Endothelial cell of umbilical vein (primary cell): ENCODE data around the gene WBP1L. TPM values are rescaled to one million over a fixed set of nuclear protein-coding genes. Genes with fewer than 3 reads are reported as not detected.
"Not testable (repeated sequence)": the region's sequence is repeated elsewhere in the genome, so short reads cannot be mapped to it uniquely, and the experiment has no call there.

Experiments
- BruUV-seq: library from RNA; stranded (reverse); fragments of 400-500 nt; replicated peaks from 2 replicates; lab custom pipeline; 2021; lab: Mats Ljungman, UMichigan
- CTCF ChIA-PET: fragments of 300-600, 350-600 bp; sonication (Branson Sonifier 250); formaldehyde crosslinking; loops from one replicate; lab custom pipeline; 2021; ENCODE audit warnings: antibody characterized with exemption, inconsistent platforms; lab: Charles Lee
- POLR2A ChIA-PET: fragments of 300-600, 350-600 bp; sonication (Branson Sonifier 250); formaldehyde crosslinking; loops from one replicate; lab custom pipeline; 2021; ENCODE audit warnings: antibody characterized with exemption, inconsistent platforms; lab: Charles Lee
- DNase-seq: peaks from one replicate; pipeline ENCODE4 v3.0.0-alpha.2; 2011; ENCODE audit warnings: low read depth, low spot score
- FAIRE-seq: peaks from 2 replicates; lab custom pipeline; 2011; peaks lifted over from hg19 to GRCh38; lab: Jason Lieb, UNC
- H2AFZ ChIP-seq: 2 replicates; pipeline ENCODE4 v1.6.0; 2012; ENCODE audit warnings: low read depth, low read length, control low read depth, inconsistent platforms
- H3K27ac ChIP-seq: 2 replicates; pipeline ENCODE4 v1.5.1; 2011; ENCODE audit warnings: low read depth, mild to moderate bottlenecking, control low read depth, low read length, moderate library complexity; ENCODE audit not compliant: insufficient read depth
- H3K27me3 ChIP-seq, 2 experiments: 2 replicates each; pipeline versions ENCODE4 v1.6.0 to v1.6.1; 2011; ENCODE audit warnings: low read length in 2 of 2, mixed read lengths in 1 of 2; ENCODE audit not compliant: control insufficient read depth in 2 of 2, insufficient read depth in 2 of 2
- H3K36me3 ChIP-seq, 2 experiments: 2 replicates in 1 of 2; 3 replicates in 1 of 2; pipeline ENCODE4 v1.5.1; 2011; ENCODE audit warnings: low read length in 2 of 2, mild to moderate bottlenecking in 1 of 2, moderate library complexity in 1 of 2; ENCODE audit not compliant: control insufficient read depth in 2 of 2, insufficient read depth in 2 of 2; ENCODE audit errors: extremely low read depth in 1 of 2
- H3K4me1 ChIP-seq: 3 replicates; pipeline ENCODE4 v1.5.1; 2011; ENCODE audit warnings: mild to moderate bottlenecking, low read length; ENCODE audit not compliant: control insufficient read depth, insufficient read depth; ENCODE audit errors: extremely low read depth
- H3K4me2 ChIP-seq: 2 replicates; pipeline ENCODE4 v1.6.1; 2011; ENCODE audit warnings: low read length, control low read depth, mixed read lengths; ENCODE audit not compliant: insufficient read depth
- H3K4me3 ChIP-seq, 3 experiments: fragments of 200-600 bp in 1 of 3; sonication (generic), shearing (Covaris generic) in 1 of 3; replicated peaks in 1 of 3; 2 replicates each; pipeline ENCODE4 v1.5.1; 2011 to 2016; ENCODE audit warnings: control low read depth in 3 of 3, low read length in 3 of 3, mild to moderate bottlenecking in 2 of 3, inconsistent platforms in 1 of 3, low read depth in 1 of 3, moderate library complexity in 1 of 3; ENCODE audit not compliant: insufficient read depth in 1 of 3
- H3K79me2 ChIP-seq: 2 replicates; pipeline ENCODE4 v1.6.0; 2012; ENCODE audit warnings: low read length, inconsistent platforms; ENCODE audit not compliant: control insufficient read depth, insufficient read depth
- H3K9ac ChIP-seq: replicated peaks from 2 replicates; pipeline ENCODE3; 2011; ENCODE audit warnings: low read length, control low read depth; ENCODE audit not compliant: insufficient read depth; ENCODE audit errors: extremely low read depth
- H3K9me1 ChIP-seq: replicated peaks from 3 replicates; pipeline ENCODE4 v1.6.0; 2011; ENCODE audit warnings: mild to moderate bottlenecking, low read length; ENCODE audit not compliant: control insufficient read depth, insufficient read depth; ENCODE audit errors: extremely low read depth
- H3K9me3 ChIP-seq: replicated peaks from 2 replicates; pipeline ENCODE4 v1.5.1; 2012; ENCODE audit warnings: low read length, inconsistent platforms; ENCODE audit not compliant: control insufficient read depth, insufficient read depth
- H4K20me1 ChIP-seq: replicated peaks from 2 replicates; pipeline ENCODE3; 2011; ENCODE audit warnings: mild to moderate bottlenecking, low read length; ENCODE audit not compliant: control insufficient read depth, insufficient read depth; ENCODE audit errors: extremely low read depth
- CTCF ChIP-seq, 2 donors: IDR thresholded peaks; 1 replicate in 1 of 2; 2 replicates in 1 of 2; pipeline ENCODE4 v1.5.1; 2011; ENCODE audit warnings: low read length in 2 of 2, mild to moderate bottlenecking in 2 of 2, moderate library complexity in 2 of 2, control low read depth in 1 of 2, inconsistent platforms in 1 of 2, low read depth in 1 of 2; ENCODE audit not compliant: insufficient read depth in 1 of 2; ENCODE audit errors: extremely low read depth in 1 of 2
- FOS ChIP-seq: IDR thresholded peaks from 2 replicates; pipeline ENCODE4 v1.6.1; 2011; ENCODE audit warnings: mild to moderate bottlenecking, low read length, moderate library complexity, borderline replicate concordance; ENCODE audit not compliant: insufficient read depth
- GATA2 ChIP-seq: IDR thresholded peaks from 2 replicates; pipeline ENCODE4 v1.7.0; 2011; ENCODE audit warnings: low read depth, mild to moderate bottlenecking, moderate library complexity, mixed read lengths, low read length; ENCODE audit not compliant: insufficient read length, insufficient read depth
- JUN ChIP-seq: IDR thresholded peaks from 2 replicates; pipeline ENCODE4 v1.6.1; 2011; ENCODE audit warnings: borderline replicate concordance, low read depth; ENCODE audit not compliant: insufficient read length, insufficient read depth
- MYC ChIP-seq: IDR thresholded peaks from one replicate; pipeline ENCODE4 v1.6.1; 2011; ENCODE audit warnings: mild to moderate bottlenecking, low read depth, low read length
- POLR2A ChIP-seq: IDR thresholded peaks from 2 replicates; pipeline ENCODE4 v1.6.1; 2012; ENCODE audit warnings: low read depth, mild to moderate bottlenecking, control low read depth, low read length
- dilution Hi-C: fragments of 300-500 bp; cut with MboI; formaldehyde crosslinking; loops from one replicate; pipeline ENCODE4 v1.15.0; 2019; ENCODE audit warnings: low sequenced_read_pairs; ENCODE audit not compliant: extremely low pct_ligation_motif_present
- intact Hi-C: fragments of 100-400 bp; cut with micrococcal nuclease; formaldehyde crosslinking; loops from one replicate; pipeline ENCODE4 v1.10.0; 2022
- polyA plus RNA-seq, 4 experiments: library from polyadenylated mRNA; depleted of rRNA in 3 of 4; stranded (reverse) in 3 of 4; unstranded in 1 of 4; fragments of >200 nt; gene quantifications; 2 replicates each; pipeline versions ENCODE4 v1.2.1 to v1.2.3, GENCODE V29; 2011 to 2012; ENCODE audit warnings: missing spikeins in 1 of 4
- total RNA-seq: library from RNA; stranded (reverse); gene quantifications from 2 replicates; pipeline ENCODE4 v1.2.3, GENCODE V29; 2021

The WBP1L gene
- total and polyA plus RNA-seq, 2 donors (not counting 3 experiments of a cell fraction or from before 2014, with no cell fraction given) = 46.0 to 70.3 TPM

DNA sequence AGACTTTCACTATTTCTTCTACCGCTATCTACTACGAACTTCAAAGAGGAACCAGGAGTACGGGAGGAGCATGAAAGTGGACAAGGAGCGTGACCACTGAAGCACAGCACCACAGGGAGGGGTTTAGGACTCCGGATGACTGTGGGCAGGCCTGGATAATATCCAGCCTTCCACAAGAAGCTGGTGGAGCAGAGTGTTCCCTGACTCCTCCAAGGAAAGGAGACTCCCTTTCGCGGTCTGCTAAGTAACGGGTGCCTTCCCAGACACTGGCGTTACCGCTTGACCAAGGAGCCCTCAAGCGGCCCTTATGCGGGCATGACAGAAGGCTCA is 15.2 kb downstream of the WBP1L start:
- H3K4me1 ChIP-seq, H3K36me3 ChIP-seq, H4K20me1 ChIP-seq, FAIRE-seq, H3K27ac ChIP-seq, dilution Hi-C loops, DNase-seq, BruUV-seq, H3K9me3 ChIP-seq, POLR2A ChIA-PET, intact Hi-C loops, H3K9ac ChIP-seq, H3K4me2 ChIP-seq, H3K27me3 ChIP-seq, H3K9me1 ChIP-seq, H3K4me3 ChIP-seq, H2AFZ ChIP-seq: not testable (repeated sequence)
- H3K79me2 ChIP-seq = peaks cover 12% of the 10 kb centered on the region
- CTCF ChIA-PET = interaction anchor here (1.1 to 1.5 kb wide), 2 partner anchors 44 to 57 kb away, joined by 3 to 5 read pairs; no protein-coding TSS in a partner anchor

- no peak for DNase-seq
- H3K79me2 ChIP-seq = peaks cover 6% of the 10 kb centered on the region
- no peaks in the 10 kb centered on the region for H3K36me3 ChIP-seq
- no peaks in the 10 kb centered on the region for H3K27me3 ChIP-seq
- no peak overlapping the region for H3K4me2 ChIP-seq
- intact Hi-C loops = no loop called here
- no peaks in the 10 kb centered on the region for H3K9me1 ChIP-seq
- H3K27ac ChIP-seq = no peak overlapping the region
- no peaks in the 10 kb centered on the region for H4K20me1 ChIP-seq
- no peak overlapping the region for H3K4me3 ChIP-seq
- dilution Hi-C loops = no loop called here
- TF ChIP-seq POLR2A = no peak
- TF ChIP-seq MYC = no peak
- TF ChIP-seq CTCF (IDR thresholded peaks at IDR 0.05; ENCODE audit: extremely low read depth in 1 of 2, insufficient read depth in 1 of 2, low read depth in 1 of 2, low read length in 2 of 2) = no peak
- TF ChIP-seq JUN = no peak
- no peak for TF ChIP-seq FOS
- no peak for TF ChIP-seq GATA2
- no peak overlapping the region for H2AFZ ChIP-seq
- no peak overlapping the region for H3K9ac ChIP-seq
- no peaks in the 10 kb centered on the region for H3K9me3 ChIP-seq
- FAIRE-seq = no peak
- ChIA-PET POLR2A (no interaction called here), CTCF (interaction anchor here (1.1 to 1.5 kb wide), 3 partner anchors 8 to 56 kb away, joined by 3 to 5 read pairs (median 3); no protein-coding TSS in a partner anchor)
- BruUV-seq = no TSS peak
- peaks cover 7% of the 10 kb centered on the region for H3K4me1 ChIP-seq
These were observed 15.9 kb downstream of the WBP1L start for GRCh38 chr10:102759497-102760210.
